ENCODE data around the gene FGFR2.
A peak's percentile ranks its signal among the peaks of the same experiment; 100 is the strongest.

Gene FGFR2

GRCh38 chr10:121553511-121554264 is 44.6 kb downstream of the FGFR2 start:
- no peak for DNase-seq (ENCODE audit: low read depth)

DNA sequence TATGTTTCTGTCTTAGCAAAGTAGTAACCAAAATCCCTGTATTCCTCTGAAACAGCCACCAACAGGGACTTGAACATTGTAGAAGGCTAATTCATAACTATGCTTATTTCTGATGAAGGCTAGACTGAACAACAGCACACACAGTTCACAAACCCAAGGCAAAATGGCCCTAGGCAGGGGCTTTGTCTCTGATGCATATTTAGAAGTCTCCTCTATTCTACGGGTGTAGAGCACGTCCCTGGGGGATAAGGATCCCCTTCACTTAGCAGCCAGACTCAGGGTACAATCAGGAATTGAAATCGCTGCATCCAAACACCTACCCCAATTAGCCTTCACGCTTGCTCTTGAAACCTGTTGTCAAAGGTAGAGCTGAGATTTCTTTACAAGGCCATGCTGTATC is 45.5 kb downstream of the FGFR2 start:
- no peak for DNase-seq (ENCODE audit: low read depth)

- DNase-seq (ENCODE audit: low read depth), result no peak
These were observed 46.9 kb downstream of the FGFR2 start for GRCh38 chr10:121551210-121551885.

GRCh38 chr10:121544301-121544869 is 53.9 kb downstream of the FGFR2 start:
- no peak for DNase-seq (ENCODE audit: low read depth)

- DNase-seq (ENCODE audit: low read depth), result no peak
These were observed 54.7 kb downstream of the FGFR2 start for GRCh38 chr10:121543545-121543944.

- no peak for DNase-seq (ENCODE audit: low read depth)
These were observed 56.7 kb downstream of the FGFR2 start for GRCh38 chr10:121541450-121542120.

- DNase-seq (ENCODE audit: low read depth), result no peak
These were observed 57.4 kb downstream of the FGFR2 start for GRCh38 chr10:121540732-121541395.

DNA sequence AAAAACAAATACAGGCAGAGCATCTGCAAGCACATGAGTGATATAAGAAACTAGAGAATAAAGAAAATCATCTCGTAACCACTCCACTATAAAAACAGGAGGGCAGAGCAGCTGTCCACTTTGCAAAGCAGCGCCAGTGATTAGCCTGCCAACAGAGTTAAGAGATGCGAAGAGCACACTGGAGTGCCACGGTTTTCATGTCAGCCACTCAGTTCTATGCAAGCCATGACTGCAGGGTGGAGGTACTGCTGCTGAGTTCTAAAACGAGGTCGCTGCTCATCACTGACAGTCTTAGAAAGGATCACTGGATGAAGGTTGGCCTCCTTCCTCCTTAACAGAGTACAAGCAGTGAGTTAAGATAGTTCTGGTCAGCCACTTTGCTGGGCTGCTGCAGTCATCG is 58.5 kb downstream of the FGFR2 start:
- DNase-seq (ENCODE audit: low read depth), result no peak

DNA sequence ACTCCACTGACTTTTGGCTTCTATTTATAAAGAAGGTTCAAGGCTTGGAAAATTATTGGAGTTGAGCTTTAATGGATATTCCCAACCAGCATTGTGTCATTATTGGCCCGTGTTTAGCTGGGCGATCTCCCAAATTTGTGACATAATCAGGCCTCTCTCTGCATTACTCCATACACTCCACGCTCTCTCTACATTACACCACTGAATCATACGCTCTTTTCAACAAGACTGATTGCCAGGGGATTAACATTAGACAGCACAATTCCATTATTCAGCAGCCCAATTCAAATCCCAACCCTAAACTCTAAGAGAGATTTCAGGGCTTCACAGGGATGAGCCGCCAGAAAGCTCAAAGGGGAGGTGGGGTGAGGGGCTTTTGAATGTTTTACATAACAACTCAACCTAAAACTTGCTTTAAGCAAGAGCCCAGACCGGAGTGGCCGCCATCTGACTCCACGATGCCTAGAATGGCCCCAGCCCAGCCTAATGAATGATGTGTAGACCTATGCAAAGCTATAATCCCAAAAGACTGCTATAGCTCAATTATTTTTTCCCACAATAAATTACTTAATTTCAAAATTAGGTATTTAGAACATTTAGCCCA is 61.8 kb downstream of the FGFR2 start:
- DNase-seq (ENCODE audit: low read depth), result peak; percentile 13

DNA sequence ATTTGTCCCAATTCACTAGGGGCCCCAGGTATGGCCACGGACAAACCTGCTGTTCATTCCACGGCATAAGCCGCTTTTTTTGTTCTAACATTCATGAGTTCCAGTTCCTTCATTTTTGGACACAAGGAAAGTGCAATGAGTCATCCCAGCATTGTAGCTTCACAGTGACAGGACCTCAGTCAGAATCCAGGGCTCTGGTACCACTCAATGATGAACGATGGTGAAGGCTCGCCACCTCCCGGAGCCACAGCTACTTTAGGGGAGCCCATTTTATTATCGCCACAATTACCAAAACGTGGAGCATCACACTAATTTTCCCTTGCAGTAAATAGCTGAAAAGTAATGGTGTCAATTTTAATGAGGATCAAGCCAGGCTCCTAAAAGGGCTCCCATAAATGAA is 62.9 kb downstream of the FGFR2 start:
- no peak for DNase-seq (ENCODE audit: low read depth)

DNA sequence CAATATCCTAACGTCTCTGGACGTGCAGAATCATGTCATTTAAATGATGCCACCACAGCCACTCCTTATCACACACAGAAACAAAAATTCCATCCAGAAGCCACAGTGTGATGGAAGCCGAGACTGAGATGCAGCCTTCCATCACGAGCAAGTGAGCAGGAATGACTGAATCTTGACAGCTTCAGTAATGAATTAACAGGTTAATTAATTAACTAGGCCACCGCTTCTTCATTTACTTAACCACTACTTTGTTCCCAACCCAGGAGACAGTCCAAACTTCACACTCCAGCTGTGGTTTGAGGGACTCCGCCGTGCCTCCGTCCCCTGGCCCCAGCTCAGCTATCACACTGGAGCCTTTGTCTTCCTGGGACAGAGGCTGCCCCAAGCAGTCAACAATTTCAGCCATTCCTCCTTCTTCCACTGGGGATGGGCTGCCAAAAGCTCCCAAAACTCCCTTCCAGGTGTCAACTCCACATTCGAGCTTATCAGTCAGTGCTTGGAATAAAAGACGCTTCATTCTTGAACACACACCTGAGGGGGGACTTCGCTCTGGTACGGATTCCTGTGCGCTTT is 65.9 kb downstream of the FGFR2 start:
- no peak for DNase-seq (ENCODE audit: low read depth)

GRCh38 chr10:121531830-121532178 is 66.4 kb downstream of the FGFR2 start:
- no peak for DNase-seq (ENCODE audit: low read depth)

- DNase-seq (ENCODE audit: low read depth), result no peak
These were observed 67.0 kb downstream of the FGFR2 start for GRCh38 chr10:121531076-121531829.

- no peak for DNase-seq (ENCODE audit: low read depth)
These were observed 67.7 kb downstream of the FGFR2 start for GRCh38 chr10:121530481-121531075.

DNA sequence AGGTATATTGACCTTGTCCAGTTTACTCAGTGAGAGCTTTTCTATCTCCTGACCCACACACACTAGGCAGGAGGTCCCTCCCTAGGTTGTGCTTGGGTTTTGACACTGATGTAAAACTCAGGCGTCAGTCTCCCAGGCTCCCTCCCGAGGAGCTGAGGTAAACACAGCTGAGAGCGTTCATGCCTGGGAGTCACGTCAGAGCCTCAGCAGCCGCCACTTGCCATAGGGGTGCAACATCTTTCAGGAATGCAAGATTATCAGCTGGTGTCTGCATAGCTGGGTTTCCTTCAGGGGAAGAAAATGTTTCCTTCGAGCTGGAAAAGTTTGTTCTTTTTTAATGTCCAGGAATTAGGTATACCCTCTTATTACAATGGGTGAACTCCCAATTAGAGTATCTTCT is 70.6 kb downstream of the FGFR2 start:
- DNase-seq (ENCODE audit: low read depth), result no peak

- DNase-seq (ENCODE audit: low read depth), result no peak
These were observed 71.4 kb downstream of the FGFR2 start for GRCh38 chr10:121526801-121527221.

GRCh38 chr10:121526135-121526790 is 72.0 kb downstream of the FGFR2 start:
- DNase-seq (ENCODE audit: low read depth), result no peak

DNA sequence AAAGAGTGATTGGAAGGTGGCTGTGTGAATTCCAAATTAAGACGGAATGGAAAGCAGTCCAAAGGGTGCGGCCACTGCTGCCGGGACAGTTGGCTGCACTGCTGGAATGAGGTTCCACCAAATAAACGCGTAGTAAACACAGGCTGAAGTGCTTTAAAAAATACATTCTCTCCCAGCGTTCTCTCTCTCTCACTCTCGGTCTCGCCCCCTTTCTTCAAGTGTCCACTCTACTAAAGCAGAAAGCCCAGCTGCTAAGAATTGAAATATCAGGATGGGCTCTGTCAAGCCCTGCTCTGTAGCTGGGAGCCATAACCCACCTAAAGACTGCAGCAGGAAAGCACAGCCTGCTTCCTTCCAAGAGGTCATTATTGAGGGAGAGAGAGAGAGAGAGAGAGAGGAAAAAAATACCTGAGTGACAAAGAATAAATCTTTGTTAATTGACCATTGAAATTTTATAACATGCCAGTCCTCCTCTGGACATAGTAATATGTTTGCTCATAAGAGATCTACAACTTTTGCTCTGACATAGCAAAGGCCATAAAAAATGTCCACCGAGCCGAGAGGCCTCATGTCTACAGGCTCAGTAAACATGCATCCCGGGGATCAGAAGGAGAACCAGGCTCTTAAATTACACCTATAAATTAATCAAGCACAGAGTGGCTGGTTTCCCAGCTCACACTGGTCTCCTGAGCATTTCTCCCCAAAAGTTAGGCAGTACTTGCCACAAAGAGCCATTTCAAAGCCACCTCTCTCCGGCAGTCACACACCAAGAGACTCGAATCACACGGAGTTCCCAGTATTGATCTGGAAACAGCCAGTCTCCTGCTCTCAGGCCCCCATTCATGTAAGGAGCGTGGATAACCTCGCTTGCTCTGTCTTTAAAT is 72.8 kb downstream of the FGFR2 start:
- no peak for DNase-seq (ENCODE audit: low read depth)

Measured in stromal cell of bone marrow (primary cell).